OCI-LY7 (cell line): ENCODE results near the gene DBF4B.

ENCODE experiments used
- EZH2phosphoT487 ChIP-seq: fragments of 200-600 bp; sonication (generic); IDR thresholded peaks from 2 replicates; pipeline ENCODE4 v1.6.1; 2018; ENCODE audit warnings: low read depth, borderline replicate concordance, mild to moderate bottlenecking, mixed run types, antibody characterized with exemption, low read length, moderate library complexity, mixed read lengths
- TF ChIP-seq, protein P1 (sequence below): fragments of 200-600 bp; sonication (generic); conservative IDR thresholded peaks from 2 replicates; pipeline ENCODE4 v1.5.1; 2014; ENCODE audit warnings: mild to moderate bottlenecking, antibody characterized with exemption, low read length, moderate library complexity, mixed read lengths

DNA sequence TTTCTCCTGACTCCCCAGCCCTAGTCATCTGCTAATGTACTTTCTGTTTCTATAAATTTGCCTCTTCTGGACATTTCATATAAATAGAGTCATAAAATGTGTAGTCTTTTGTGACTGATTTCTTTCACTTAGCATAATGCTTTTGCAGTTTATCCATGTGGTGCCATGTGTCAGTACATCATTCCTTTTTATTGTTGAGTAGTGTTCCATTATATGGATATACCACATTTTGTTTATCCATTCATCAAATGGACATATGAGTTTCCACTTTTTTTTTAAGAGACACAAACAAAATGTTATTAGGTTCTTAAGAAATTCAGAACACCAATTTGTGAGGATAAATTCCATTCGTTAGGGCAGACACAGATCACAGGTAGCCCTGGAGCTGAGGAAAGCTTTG is 11.0 kb downstream of the DBF4B start:
- TF ChIP-seq, protein P1, sequence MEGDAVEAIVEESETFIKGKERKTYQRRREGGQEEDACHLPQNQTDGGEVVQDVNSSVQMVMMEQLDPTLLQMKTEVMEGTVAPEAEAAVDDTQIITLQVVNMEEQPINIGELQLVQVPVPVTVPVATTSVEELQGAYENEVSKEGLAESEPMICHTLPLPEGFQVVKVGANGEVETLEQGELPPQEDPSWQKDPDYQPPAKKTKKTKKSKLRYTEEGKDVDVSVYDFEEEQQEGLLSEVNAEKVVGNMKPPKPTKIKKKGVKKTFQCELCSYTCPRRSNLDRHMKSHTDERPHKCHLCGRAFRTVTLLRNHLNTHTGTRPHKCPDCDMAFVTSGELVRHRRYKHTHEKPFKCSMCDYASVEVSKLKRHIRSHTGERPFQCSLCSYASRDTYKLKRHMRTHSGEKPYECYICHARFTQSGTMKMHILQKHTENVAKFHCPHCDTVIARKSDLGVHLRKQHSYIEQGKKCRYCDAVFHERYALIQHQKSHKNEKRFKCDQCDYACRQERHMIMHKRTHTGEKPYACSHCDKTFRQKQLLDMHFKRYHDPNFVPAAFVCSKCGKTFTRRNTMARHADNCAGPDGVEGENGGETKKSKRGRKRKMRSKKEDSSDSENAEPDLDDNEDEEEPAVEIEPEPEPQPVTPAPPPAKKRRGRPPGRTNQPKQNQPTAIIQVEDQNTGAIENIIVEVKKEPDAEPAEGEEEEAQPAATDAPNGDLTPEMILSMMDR: no peak
- TF ChIP-seq EZH2phosphoT487: no peak
